T47D (cell line): ENCODE measurements around the gene PEX5.
A peak's percentile ranks its signal among the peaks of the same experiment; 100 is the strongest.

ENCODE experiments used
- DNase-seq, 2 experiments: peaks; one replicate each; pipeline versions ENCODE4 v3.0.0 to v3.0.0-alpha.2; 2011 to 2012; ENCODE audit warnings: low read depth in 1 of 2, low spot score in 1 of 2
- JUND ChIP-seq: IDR thresholded peaks from 2 replicates; pipeline ENCODE4 v1.6.1; 2012; ENCODE audit warnings: low read depth
- in situ Hi-C: cut with HindIII; loops from 2 replicates; pipeline ENCODE4 v1.10.0; 2016; ENCODE audit warnings: low sequenced_read_pairs, low pct_unique_long_range_greater_than_20kb

PEX5 gene

GRCh38 chr12:7152818-7153217, 36.7 kb upstream of the PEX5 start:
- TF ChIP-seq JUND = no peak
- no peak for DNase-seq
- in situ Hi-C loops = no loop called here

GRCh38 chr12:7154042-7154441, 35.4 kb upstream of the PEX5 start:
- no peak for DNase-seq
- in situ Hi-C loops = no loop called here
- TF ChIP-seq JUND = no peak

- in situ Hi-C loops = no loop called here
- TF ChIP-seq JUND = no peak
- no peak for DNase-seq
Measured at GRCh38 chr12:7154901-7155470, 34.5 kb upstream of the PEX5 start.

GRCh38 chr12:7155471-7156034, 33.9 kb upstream of the PEX5 start:
- no peak for TF ChIP-seq JUND
- DNase-seq = peak in 1 of 2 experiments; percentile 47
- in situ Hi-C loops = no loop called here

- in situ Hi-C loops = no loop called here
- TF ChIP-seq JUND = no peak
- no peak for DNase-seq
Measured at GRCh38 chr12:7156259-7157197, 33.0 kb upstream of the PEX5 start.

GRCh38 chr12:7157391-7157790, 32.1 kb upstream of the PEX5 start:
- TF ChIP-seq JUND = no peak
- in situ Hi-C loops = no loop called here
- no peak for DNase-seq

- in situ Hi-C loops = no loop called here
- TF ChIP-seq JUND = no peak
- no peak for DNase-seq
Measured at GRCh38 chr12:7158781-7159609, 30.5 kb upstream of the PEX5 start.

- no peak for TF ChIP-seq JUND
- no peak for DNase-seq
- in situ Hi-C loops = no loop called here
Measured at GRCh38 chr12:7160183-7160582, 29.3 kb upstream of the PEX5 start.

- in situ Hi-C loops = no loop called here
- no peak for TF ChIP-seq JUND
- no peak for DNase-seq
Measured at GRCh38 chr12:7161327-7161726, 28.2 kb upstream of the PEX5 start.

- no peak for DNase-seq
- in situ Hi-C loops = no loop called here
- TF ChIP-seq JUND = no peak
Measured at GRCh38 chr12:7161811-7162210, 27.7 kb upstream of the PEX5 start.

- in situ Hi-C loops = no loop called here
- peak; percentile 9 to 62 for DNase-seq
- no peak for TF ChIP-seq JUND
Measured at GRCh38 chr12:7162691-7163114, 26.8 kb upstream of the PEX5 start.

GRCh38 chr12:7169951-7170350, 19.5 kb upstream of the PEX5 start:
- no peak for DNase-seq
- TF ChIP-seq JUND = no peak
- in situ Hi-C loops = no loop called here
